HG03095 (cell line): Measurements from ENCODE around the gene MAML2.

Experiments used
- ATAC-seq: cut with Tn5 transposase; IDR thresholded peaks from one replicate; pipeline ENCODE4 v1.9.1; 2021; ENCODE audit warnings: moderate library complexity; ENCODE audit not compliant: unreplicated experiment

Gene MAML2

DNA sequence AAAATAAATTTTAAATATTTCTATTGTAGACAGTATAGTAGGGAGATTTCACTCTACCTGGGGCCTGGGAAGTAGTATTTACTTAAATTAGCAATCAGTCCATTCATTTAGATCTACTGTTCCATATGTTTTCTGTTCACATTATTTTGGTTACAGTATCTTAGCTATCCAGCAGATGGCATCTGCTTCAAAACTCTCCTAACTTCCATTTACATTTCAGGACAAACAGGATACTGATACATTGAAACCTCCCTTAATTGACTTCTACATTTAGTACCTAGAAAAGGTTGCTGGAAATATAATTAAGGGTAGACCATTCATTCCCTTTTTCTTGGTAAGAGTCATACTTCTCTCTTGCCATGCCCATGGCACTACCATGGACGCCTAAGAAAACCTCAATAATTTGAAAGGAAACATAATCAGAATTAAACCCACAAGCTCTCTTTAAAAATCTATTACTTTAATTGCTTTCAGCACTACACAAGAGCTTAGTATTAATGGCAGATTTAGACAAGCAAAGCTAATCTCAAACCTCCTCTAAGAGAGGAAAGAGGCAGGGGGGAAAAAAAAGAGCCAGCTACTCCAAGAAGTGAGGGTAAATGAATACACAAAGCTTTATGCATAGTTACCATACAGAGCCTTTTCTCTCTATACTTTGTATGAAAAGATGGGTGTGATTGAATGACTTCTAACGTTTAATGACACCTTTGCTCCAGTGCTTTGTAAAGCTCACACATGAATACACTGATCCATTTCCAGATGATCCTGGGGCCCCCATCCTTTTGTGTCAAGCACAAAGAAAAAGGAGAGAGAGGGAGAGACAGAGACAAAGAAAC is 287.9 kb downstream of the MAML2 start:
- ATAC-seq: no peak

GRCh38 chr11:96052921-96053651 is 289.9 kb downstream of the MAML2 start:
- no peak for ATAC-seq

- peak; percentile 93 for ATAC-seq
These were observed 291.2 kb downstream of the MAML2 start for GRCh38 chr11:96051820-96052219.

DNA sequence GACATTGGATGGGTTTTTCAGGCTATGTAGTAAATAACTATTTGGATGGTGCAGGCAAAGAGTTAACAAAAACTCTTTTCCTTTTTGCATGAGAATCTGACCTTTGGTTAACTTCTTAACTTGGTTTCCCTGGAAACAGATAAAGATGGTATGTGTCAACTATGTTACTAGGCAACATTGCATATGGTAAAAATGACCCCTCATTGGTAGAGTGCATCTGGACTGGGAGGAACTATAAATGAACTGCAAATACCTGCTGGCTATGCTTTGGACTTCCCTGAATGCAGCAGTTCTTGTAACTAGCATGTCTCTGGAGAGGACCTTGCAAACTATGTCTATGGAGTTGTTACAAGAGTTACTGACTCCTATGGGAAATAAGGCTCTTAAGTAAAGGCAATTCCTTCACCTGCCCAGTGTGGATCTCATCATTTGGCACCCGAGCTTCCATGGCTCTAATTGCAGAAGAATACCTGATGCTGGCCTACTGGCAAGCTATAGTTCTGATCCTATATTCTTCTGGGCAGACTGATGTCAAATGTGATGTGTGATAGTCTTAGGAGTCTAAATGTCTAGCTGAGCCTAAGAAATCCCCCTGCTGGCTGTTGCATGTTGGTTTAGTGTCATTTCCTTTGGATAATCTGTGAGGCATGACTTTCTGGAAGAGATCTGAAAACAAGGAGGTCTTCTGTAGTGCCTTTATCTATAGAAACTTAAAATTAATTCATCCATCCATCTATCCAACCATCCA is 292.4 kb downstream of the MAML2 start:
- ATAC-seq: no peak

DNA sequence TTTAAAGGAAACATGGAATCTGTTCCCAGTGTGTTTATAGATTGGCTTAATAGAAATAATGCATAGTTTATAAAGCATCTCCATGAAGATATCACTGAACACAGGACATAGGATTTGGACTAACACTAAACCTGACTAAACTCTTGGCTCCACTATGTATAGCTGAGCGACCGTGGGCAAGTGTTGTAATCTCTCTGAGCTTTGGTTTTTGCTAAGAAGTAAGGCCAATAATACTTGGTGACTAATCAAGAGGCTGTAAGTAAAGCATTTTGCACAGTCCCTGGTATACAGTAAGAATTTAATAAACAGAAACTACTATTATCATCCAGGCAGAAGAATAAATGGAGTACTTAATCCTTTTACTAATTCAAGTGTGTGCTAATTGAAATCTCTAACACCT is 293.6 kb downstream of the MAML2 start:
- ATAC-seq: no peak

- ATAC-seq: no peak
These were observed 297.2 kb downstream of the MAML2 start for GRCh38 chr11:96045622-96046456.

DNA sequence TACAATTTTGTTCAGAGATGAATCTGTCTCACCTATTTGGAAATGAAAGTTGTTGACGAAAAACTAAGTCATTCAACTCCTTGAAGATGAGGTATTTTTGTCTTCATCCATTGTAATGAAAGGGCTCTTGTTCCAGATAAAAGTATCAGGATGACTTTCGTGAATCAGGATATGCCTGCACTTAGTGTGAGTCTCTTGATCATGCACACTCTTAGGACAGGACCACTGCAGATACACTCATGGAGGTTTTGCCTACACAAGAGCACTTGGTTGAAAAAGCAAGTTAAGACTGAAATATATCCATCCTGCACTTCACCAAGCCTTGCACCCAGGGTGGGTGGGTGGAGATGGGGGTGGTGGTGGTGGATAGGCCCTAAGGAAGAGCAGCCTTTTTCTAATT is 298.2 kb downstream of the MAML2 start:
- no peak for ATAC-seq

DNA sequence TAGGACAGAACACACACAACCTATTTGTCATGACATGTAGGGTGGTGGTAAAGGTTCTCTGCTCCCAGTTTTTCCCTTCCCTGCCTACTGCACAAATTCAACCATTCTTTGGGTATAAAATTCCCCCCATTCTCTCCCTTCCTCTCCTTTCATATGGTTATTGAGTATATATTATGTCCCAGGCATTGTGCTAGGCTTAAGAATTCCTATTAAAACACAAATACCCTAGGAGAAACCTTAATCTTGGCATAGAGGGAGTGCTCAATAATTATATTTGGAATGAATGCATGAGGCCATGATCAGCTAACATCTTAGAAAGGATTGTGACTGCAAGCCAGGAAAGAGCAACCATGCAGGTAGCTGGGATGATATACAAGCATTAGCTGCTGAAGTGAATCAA is 298.7 kb downstream of the MAML2 start:
- no peak for ATAC-seq

GRCh38 chr11:96043291-96043690 is 299.7 kb downstream of the MAML2 start:
- no peak for ATAC-seq

DNA sequence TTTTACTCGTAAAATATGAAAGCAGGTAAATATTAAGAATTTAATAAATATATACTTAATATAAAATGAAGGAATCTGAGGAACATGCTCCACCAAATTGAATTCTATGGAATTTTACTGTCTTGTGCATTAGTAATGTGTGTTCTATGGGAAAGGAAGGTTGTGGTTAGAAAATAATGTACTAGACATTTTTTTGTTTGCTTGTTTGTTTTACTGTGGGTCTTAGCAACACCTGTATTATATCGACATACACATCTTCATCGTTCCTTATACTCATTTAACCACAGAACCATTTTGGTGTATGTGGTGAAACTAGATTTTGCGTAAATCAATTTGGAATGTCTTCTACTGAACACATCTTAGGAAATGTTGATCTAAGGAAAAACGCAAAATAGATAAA is 304.9 kb downstream of the MAML2 start:
- no peak for ATAC-seq

GRCh38 chr11:96037405-96037949 is 305.5 kb downstream of the MAML2 start:
- ATAC-seq: no peak

- ATAC-seq: no peak
These were observed 306.1 kb downstream of the MAML2 start for GRCh38 chr11:96036863-96037262.

DNA sequence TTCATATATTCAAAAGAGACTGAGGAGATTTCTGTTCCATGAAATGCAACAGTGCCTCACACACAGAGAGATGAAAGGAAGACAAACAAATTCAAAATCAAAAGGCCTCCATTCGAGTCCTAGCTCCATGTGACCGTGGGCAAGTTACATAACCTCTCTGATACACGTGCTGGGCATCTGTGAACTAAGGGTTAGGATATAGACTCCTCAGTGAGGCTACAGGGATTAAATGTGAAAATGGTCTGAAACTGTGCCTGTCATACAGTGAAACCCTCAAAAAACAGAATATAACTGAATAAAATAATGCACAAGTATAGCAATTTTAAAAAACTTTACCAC is 307.3 kb downstream of the MAML2 start:
- ATAC-seq: no peak

GRCh38 chr11:96035031-96035739 is 307.8 kb downstream of the MAML2 start:
- ATAC-seq: no peak

DNA sequence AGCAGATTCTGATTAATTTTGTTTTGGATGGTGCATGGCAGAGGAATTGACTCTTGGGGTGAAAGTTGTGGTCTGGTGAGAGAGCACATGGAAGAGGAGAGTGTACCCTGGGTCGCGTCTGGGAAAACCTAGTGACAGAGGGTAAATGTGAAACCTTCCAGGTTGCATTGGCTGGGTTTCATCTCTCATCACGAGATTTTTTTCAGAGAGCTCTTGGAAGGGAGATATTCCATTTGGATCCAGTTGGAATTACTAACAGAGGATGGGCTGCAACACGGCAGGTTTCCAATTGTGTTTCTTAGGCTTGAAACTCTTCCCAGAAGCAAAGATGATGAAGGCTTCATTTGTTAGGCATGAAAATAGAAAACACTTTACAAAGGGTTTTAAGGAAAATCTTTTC is 309.4 kb downstream of the MAML2 start:
- no peak for ATAC-seq

GRCh38 chr11:96033095-96033494 is 309.9 kb downstream of the MAML2 start:
- ATAC-seq: no peak

GRCh38 chr11:96028746-96029145 is 314.2 kb downstream of the MAML2 start:
- no peak for ATAC-seq

- no peak for ATAC-seq
These were observed 316.0 kb downstream of the MAML2 start for GRCh38 chr11:96027021-96027420.

DNA sequence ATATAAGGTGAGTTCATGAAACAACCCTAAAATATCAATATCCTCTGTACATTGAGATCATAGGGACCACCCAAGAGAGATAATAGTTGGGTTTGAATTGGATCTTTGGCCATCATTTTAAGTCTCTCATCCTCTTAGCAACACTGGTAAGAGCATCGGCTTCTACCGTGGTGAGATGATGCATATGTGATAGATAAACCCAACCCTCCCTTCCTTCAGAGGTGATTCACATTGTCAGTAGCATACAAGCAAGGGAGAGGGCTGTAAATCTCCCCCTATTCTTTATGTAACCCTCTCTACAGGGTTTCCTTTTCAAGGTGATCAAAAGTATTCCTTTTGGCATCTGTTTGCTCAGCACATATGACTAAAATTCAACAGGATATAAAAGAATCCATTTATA is 316.7 kb downstream of the MAML2 start:
- no peak for ATAC-seq

DNA sequence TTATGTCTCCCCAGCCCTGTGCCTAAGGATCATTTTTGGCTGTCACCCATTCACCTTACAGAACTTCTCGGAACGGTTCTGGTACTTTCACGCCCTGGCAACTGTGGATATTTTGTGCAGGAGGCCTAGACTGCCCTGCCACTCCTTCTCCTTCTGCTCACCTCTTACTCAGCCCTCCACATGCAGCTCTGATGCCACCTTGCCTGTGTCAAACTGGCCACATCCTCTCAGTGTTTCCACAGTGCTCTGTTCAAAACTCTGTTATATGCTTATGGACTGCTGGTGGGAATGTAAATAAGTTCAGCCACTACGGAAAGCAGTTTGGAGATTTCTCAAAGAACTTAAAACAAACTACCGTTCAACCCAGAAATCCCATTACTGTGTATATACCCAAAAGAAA is 318.3 kb downstream of the MAML2 start:
- ATAC-seq: no peak
